H9 (cell line): ENCODE data around the gene RPRD1B. TPM values are rescaled to one million over a fixed set of nuclear protein-coding genes. Genes with fewer than 3 reads are reported as not detected.

ENCODE experiments used
- DNase-seq: peaks from one replicate; pipeline ENCODE4 v3.0.0-alpha.2; 2017
- H2AFZ ChIP-seq: one replicate; pipeline ENCODE4 v1.6.1; 2013; ENCODE audit warnings: mild to moderate bottlenecking, low read length, control low read depth, moderate library complexity
- H2AK5ac ChIP-seq: 2 replicates; pipeline ENCODE4 v1.6.1; 2013; ENCODE audit warnings: low read length, control low read depth, mixed read lengths; ENCODE audit not compliant: insufficient read length
- H2BK120ac ChIP-seq: one replicate; pipeline ENCODE4 v1.6.1; 2013; ENCODE audit warnings: low read depth, mild to moderate bottlenecking, low read length, control low read depth, inconsistent platforms; ENCODE audit not compliant: poor library complexity, severe bottlenecking
- H2BK12ac ChIP-seq: 2 replicates; pipeline ENCODE4 v1.6.1; 2013; ENCODE audit warnings: low read length, control low read depth, mixed read lengths, low read depth; ENCODE audit not compliant: insufficient read length
- H2BK15ac ChIP-seq: 2 replicates; pipeline ENCODE4 v1.6.1; 2013; ENCODE audit warnings: low read depth, low read length, control low read depth
- H2BK20ac ChIP-seq: one replicate; pipeline ENCODE4 v1.6.1; 2013; ENCODE audit warnings: low read depth, mild to moderate bottlenecking, low read length, control low read depth, inconsistent platforms; ENCODE audit not compliant: poor library complexity, severe bottlenecking
- H2BK5ac ChIP-seq: 2 replicates; pipeline ENCODE4 v1.6.1; 2013; ENCODE audit warnings: low read length, control low read depth, mixed read lengths; ENCODE audit not compliant: insufficient read length
- H3K14ac ChIP-seq: 2 replicates; pipeline ENCODE4 v1.6.1; 2013; ENCODE audit warnings: low read length, control low read depth; ENCODE audit not compliant: insufficient read depth
- H3K18ac ChIP-seq: 2 replicates; pipeline ENCODE4 v1.6.1; 2013; ENCODE audit warnings: low read depth, mild to moderate bottlenecking, mixed read lengths, low read length, control low read depth; ENCODE audit not compliant: insufficient read length
- H3K23ac ChIP-seq: 2 replicates; pipeline ENCODE4 v1.6.1; 2013; ENCODE audit warnings: low read length, control low read depth, mixed read lengths, low read depth; ENCODE audit not compliant: insufficient read length
- H3K23me2 ChIP-seq: 2 replicates; pipeline ENCODE4 v1.6.1; 2013; ENCODE audit warnings: low read depth, mild to moderate bottlenecking, mixed read lengths, low read length, control low read depth; ENCODE audit not compliant: insufficient read length, poor library complexity, severe bottlenecking
- H3K27ac ChIP-seq: 2 replicates; pipeline ENCODE4 v1.5.1; 2013; ENCODE audit warnings: low read length, control low read depth, mixed read lengths, low read depth; ENCODE audit not compliant: insufficient read length
- H3K27me3 ChIP-seq: 2 replicates; pipeline ENCODE4 v1.6.1; 2013; ENCODE audit warnings: low read length, control low read depth, inconsistent platforms; ENCODE audit not compliant: insufficient read depth
- H3K4ac ChIP-seq: 2 replicates; pipeline ENCODE4 v1.6.1; 2013; ENCODE audit warnings: low read depth, mild to moderate bottlenecking, control low read depth, inconsistent platforms, low read length, moderate library complexity
- H3K4me1 ChIP-seq: 2 replicates; pipeline ENCODE4 v1.6.1; 2013; ENCODE audit warnings: low read length, control low read depth, inconsistent platforms; ENCODE audit not compliant: insufficient read depth
- H3K4me2 ChIP-seq: 2 replicates; pipeline ENCODE4 v1.6.1; 2013; ENCODE audit warnings: low read length, control low read depth, mixed read lengths; ENCODE audit not compliant: insufficient read length, insufficient read depth
- H3K56ac ChIP-seq: 2 replicates; pipeline ENCODE4 v1.6.1; 2013; ENCODE audit warnings: low read depth, mild to moderate bottlenecking, mixed read lengths, low read length, control low read depth; ENCODE audit not compliant: insufficient read length
- H3K79me1 ChIP-seq: 2 replicates; pipeline ENCODE4 v1.6.1; 2013; ENCODE audit warnings: low read depth, mild to moderate bottlenecking, moderate library complexity, low read length, control low read depth, inconsistent platforms; ENCODE audit not compliant: insufficient read depth, poor library complexity, severe bottlenecking
- H3K79me2 ChIP-seq: 2 replicates; pipeline ENCODE4 v1.6.1; 2013; ENCODE audit warnings: low read length, control low read depth, inconsistent platforms; ENCODE audit not compliant: insufficient read depth
- H3K9ac ChIP-seq: 2 replicates; pipeline ENCODE4 v1.6.1; 2013; ENCODE audit warnings: low read length, control low read depth, mixed read lengths; ENCODE audit not compliant: insufficient read length; ENCODE audit errors: extremely low read depth
- H3K9me3 ChIP-seq: one replicate; pipeline ENCODE4 v1.6.1; 2013; ENCODE audit warnings: low read depth, low read length, inconsistent platforms; ENCODE audit not compliant: control insufficient read depth
- H3T11ph ChIP-seq: one replicate; pipeline ENCODE4 v1.6.1; 2013; ENCODE audit warnings: mild to moderate bottlenecking, low read length, control low read depth, inconsistent platforms
- H4K20me1 ChIP-seq: one replicate; pipeline ENCODE4 v1.6.1; 2013; ENCODE audit not compliant: control insufficient read depth, insufficient read length, insufficient read depth
- H4K5ac ChIP-seq: 2 replicates; pipeline ENCODE4 v1.6.1; 2013; ENCODE audit warnings: low read depth, mild to moderate bottlenecking, mixed read lengths, low read length, control low read depth; ENCODE audit not compliant: insufficient read length
- H4K8ac ChIP-seq: replicated peaks from 2 replicates; pipeline ENCODE4 v1.6.1; 2013; ENCODE audit warnings: low read length, control low read depth, mixed read lengths, low read depth; ENCODE audit not compliant: insufficient read length
- H4K91ac ChIP-seq: 2 replicates; pipeline ENCODE4 v1.6.1; 2013; ENCODE audit warnings: low read depth, mild to moderate bottlenecking, moderate library complexity, mixed read lengths, low read length, control low read depth; ENCODE audit not compliant: insufficient read length
- H3K27ac Mint-ChIP-seq, 3 experiments: 2 replicates in 2 of 3; 3 replicates in 1 of 3; pipeline ENCODE4 v1.8.0; 2020 to 2021; ENCODE audit warnings: mixed read lengths in 3 of 3, mild to moderate bottlenecking in 1 of 3, moderate library complexity in 1 of 3
- H3K27me3 Mint-ChIP-seq: 2 replicates; pipeline ENCODE4 v1.8.0; 2021; ENCODE audit warnings: low read depth, mild to moderate bottlenecking, moderate library complexity, mixed read lengths
- H3K36me3 Mint-ChIP-seq, 3 experiments: 2 replicates in 2 of 3; 3 replicates in 1 of 3; pipeline ENCODE4 v1.8.0; 2020 to 2021; ENCODE audit warnings: low read depth in 3 of 3, mixed read lengths in 3 of 3; ENCODE audit not compliant: insufficient read depth in 1 of 3
- H3K4me1 Mint-ChIP-seq, 2 experiments: 2 replicates each; pipeline ENCODE4 v1.8.0; 2020; ENCODE audit warnings: mixed read lengths in 2 of 2
- H3K4me3 Mint-ChIP-seq, 2 experiments: 2 replicates in 1 of 2; 3 replicates in 1 of 2; pipeline ENCODE4 v1.8.0; 2020 to 2021; ENCODE audit warnings: mild to moderate bottlenecking in 2 of 2, mixed read lengths in 2 of 2, moderate library complexity in 1 of 2
- H3K9me3 Mint-ChIP-seq, 2 experiments: 2 replicates in 1 of 2; 3 replicates in 1 of 2; pipeline ENCODE4 v1.8.0; 2020; ENCODE audit warnings: mild to moderate bottlenecking in 2 of 2, mixed read lengths in 2 of 2, moderate library complexity in 1 of 2
- CTCF ChIP-seq: fragments of 200-600 bp; sonication (generic); conservative IDR thresholded peaks from 3 replicates; pipeline ENCODE4 v1.8.0; 2021; ENCODE audit warnings: antibody characterized with exemption, mild to moderate bottlenecking
- WGBS: extraction: QIAGEN DNeasy Blood & Tissue Kit; methylation state at CpG from one replicate; pipeline ENCODE4 v1.1.7; 2013; ENCODE audit warnings: missing lambda C conversion rate, low lambda C conversion rate, mixed read lengths; ENCODE audit not compliant: insufficient read length; ENCODE audit errors: extremely low coverage; 5-methylcytosine and 5-hydroxymethylcytosine counted together
- total RNA-seq: library from RNA; stranded (reverse); gene quantifications from 2 replicates; pipeline ENCODE4 v1.2.1, GENCODE V29; 2021

Gene RPRD1B
- total RNA-seq, 1 experiment from 2014 or later = 34.3 TPM

GRCh38 chr20:38094373-38094891 is 60.9 kb downstream of the RPRD1B start:
- Mint-ChIP-seq H3K27me3 (no peaks in the 10 kb centered on the region; the same call in 1 of the 2 replicates), H3K27ac (no peak overlapping the region; a peak in 1 of 7 replicates)
- no peaks in the 10 kb centered on the region for H3K4me1 ChIP-seq

More at GRCh38 chr20:38094373-38094891, 60.9 kb downstream of the RPRD1B start:
- Histone ChIP-seq H3K4ac (no peak overlapping the region), H2BK12ac (no peak overlapping the region), H4K91ac (no peak overlapping the region), H3K9me3 (no peaks in the 10 kb centered on the region), H4K8ac (no peak overlapping the region), H3T11ph (no peak overlapping the region), H3K14ac (no peak overlapping the region), H4K20me1 (no peaks in the 10 kb centered on the region), H2BK15ac (no peak overlapping the region), H3K79me2 (no peaks in the 10 kb centered on the region), H2BK120ac (no peak overlapping the region), H3K27me3 (no peaks in the 10 kb centered on the region), H3K23me2 (no peaks in the 10 kb centered on the region), H2BK20ac (no peak overlapping the region), H3K9ac (no peak overlapping the region), H2AFZ (no peak overlapping the region), H4K5ac (no peak overlapping the region), H3K18ac (no peak overlapping the region), H3K4me2 (no peak overlapping the region), H2BK5ac (no peak overlapping the region), H3K23ac (no peak overlapping the region), H2AK5ac (no peak overlapping the region), H3K56ac (no peak overlapping the region), H3K79me1 (no peaks in the 10 kb centered on the region), H3K27ac (no peak overlapping the region)
- Mint-ChIP-seq H3K9me3 (no peaks in the 10 kb centered on the region), H3K36me3 (peaks cover 1 to 21% (median 13%) of the 10 kb centered on the region in 3 experiments; a peak in 6 of 7 replicates), H3K4me1 (peaks cover 3 to 6% of the 10 kb centered on the region in 2 experiments; a peak in 3 of 4 replicates), H3K4me3 (no peak overlapping the region)
- no CpG with 5 or more reads among the region's 1 CpG for WGBS
- no peak for TF ChIP-seq CTCF
- DNase-seq = no peak
